ENCODE measurements around the gene PLCB2.

PLCB2 gene

DNA sequence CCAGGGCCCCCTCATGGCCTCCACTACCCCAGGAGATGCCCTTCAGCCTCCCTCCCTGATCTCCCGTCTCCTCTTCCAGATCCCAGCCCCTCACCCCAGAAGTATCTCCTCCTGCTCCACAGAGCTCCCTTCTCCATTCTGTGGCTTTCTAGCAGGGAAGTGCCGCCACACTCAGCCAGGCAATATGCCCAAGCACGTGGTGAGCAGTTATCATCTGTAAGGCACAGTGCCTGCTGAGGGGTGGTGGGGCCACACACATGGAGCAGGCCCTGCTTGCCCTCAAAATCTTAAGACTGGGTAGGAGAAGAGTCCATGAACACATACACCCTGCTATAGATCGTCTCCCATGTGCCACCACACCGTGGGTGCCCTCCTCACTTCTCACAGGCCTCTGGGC is 40.7 kb upstream of the PLCB2 start:
- H3K4me1 ChIP-seq (ENCODE audit: control insufficient read depth, insufficient read depth, low read length): no peaks in the 10 kb centered on the region
- no peaks in the 10 kb centered on the region for H3K36me3 ChIP-seq (ENCODE audit: control insufficient read depth in 2 of 2, insufficient read depth in 1 of 2, low read length in 2 of 2)
- CTCF ChIA-PET: interaction anchor here (0.6 kb wide), 1 partner anchor 18 kb away, joined by 3 read pairs; no protein-coding TSS in a partner anchor
- H3K9me3 ChIP-seq (ENCODE audit: control insufficient read depth, insufficient read depth, low read depth, low read length): no peaks in the 10 kb centered on the region
- no peak overlapping the region for H3K27ac ChIP-seq (ENCODE audit: extremely low read depth, low read depth, low read length)
- POLR2A ChIA-PET: no interaction called here
- H3K4me3 ChIP-seq (ENCODE audit: low read depth, low read length): no peak overlapping the region
- TF ChIP-seq, protein P1, sequence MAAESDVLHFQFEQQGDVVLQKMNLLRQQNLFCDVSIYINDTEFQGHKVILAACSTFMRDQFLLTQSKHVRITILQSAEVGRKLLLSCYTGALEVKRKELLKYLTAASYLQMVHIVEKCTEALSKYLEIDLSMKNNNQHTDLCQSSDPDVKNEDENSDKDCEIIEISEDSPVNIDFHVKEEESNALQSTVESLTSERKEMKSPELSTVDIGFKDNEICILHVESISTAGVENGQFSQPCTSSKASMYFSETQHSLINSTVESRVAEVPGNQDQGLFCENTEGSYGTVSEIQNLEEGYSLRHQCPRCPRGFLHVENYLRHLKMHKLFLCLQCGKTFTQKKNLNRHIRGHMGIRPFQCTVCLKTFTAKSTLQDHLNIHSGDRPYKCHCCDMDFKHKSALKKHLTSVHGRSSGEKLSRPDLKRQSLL (tag by site-specific recombination; IDR thresholded peaks at IDR 0.05): no peak
- TF ChIP-seq ZNF404 (tag by site-specific recombination; IDR thresholded peaks at IDR 0.05): no peak
- TF ChIP-seq ZNF112 (tag by site-specific recombination; IDR thresholded peaks at IDR 0.05): no peak
- no peak for TF ChIP-seq ZNF426 (tag by site-specific recombination; IDR thresholded peaks at IDR 0.05)
- TF ChIP-seq ZNF76 (tag by site-specific recombination; IDR thresholded peaks at IDR 0.05; ENCODE audit: borderline replicate concordance, low read depth): no peak
- TF ChIP-seq ZNF138 (tag by site-specific recombination; IDR thresholded peaks at IDR 0.05; ENCODE audit: borderline replicate concordance): no peak
- TF ChIP-seq, protein P2, sequence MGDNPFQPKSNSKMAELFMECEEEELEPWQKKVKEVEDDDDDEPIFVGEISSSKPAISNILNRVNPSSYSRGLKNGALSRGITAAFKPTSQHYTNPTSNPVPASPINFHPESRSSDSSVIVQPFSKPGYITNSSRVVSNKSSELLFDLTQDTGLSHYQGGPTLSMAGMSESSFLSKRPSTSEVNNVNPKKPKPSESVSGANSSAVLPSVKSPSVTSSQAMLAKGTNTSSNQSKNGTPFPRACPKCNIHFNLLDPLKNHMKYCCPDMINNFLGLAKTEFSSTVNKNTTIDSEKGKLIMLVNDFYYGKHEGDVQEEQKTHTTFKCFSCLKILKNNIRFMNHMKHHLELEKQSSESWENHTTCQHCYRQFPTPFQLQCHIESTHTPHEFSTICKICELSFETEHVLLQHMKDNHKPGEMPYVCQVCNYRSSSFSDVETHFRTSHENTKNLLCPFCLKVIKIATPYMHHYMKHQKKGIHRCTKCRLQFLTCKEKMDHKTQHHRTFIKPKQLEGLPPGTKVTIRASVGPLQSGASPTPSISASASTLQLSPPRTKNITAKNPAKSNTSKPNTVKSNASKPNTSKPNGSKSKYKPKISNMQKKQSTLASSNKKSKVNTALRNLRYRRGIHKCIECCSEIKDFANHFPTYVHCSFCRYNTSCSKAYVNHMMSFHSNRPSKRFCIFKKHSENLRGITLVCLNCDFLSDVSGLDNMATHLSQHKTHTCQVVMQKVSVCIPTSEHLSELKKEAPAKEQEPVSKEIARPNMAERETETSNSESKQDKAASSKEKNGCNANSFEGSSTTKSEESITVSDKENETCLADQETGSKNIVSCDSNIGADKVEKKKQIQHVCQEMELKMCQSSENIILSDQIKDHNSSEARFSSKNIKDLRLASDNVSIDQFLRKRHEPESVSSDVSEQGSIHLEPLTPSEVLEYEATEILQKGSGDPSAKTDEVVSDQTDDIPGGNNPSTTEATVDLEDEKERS (tag by site-specific recombination; IDR thresholded peaks at IDR 0.05): no peak
- no peak for TF ChIP-seq ZNF175 (tag by site-specific recombination; IDR thresholded peaks at IDR 0.05)
- no peak for TF ChIP-seq YY2 (tag by site-specific recombination; IDR thresholded peaks at IDR 0.05)

DNA sequence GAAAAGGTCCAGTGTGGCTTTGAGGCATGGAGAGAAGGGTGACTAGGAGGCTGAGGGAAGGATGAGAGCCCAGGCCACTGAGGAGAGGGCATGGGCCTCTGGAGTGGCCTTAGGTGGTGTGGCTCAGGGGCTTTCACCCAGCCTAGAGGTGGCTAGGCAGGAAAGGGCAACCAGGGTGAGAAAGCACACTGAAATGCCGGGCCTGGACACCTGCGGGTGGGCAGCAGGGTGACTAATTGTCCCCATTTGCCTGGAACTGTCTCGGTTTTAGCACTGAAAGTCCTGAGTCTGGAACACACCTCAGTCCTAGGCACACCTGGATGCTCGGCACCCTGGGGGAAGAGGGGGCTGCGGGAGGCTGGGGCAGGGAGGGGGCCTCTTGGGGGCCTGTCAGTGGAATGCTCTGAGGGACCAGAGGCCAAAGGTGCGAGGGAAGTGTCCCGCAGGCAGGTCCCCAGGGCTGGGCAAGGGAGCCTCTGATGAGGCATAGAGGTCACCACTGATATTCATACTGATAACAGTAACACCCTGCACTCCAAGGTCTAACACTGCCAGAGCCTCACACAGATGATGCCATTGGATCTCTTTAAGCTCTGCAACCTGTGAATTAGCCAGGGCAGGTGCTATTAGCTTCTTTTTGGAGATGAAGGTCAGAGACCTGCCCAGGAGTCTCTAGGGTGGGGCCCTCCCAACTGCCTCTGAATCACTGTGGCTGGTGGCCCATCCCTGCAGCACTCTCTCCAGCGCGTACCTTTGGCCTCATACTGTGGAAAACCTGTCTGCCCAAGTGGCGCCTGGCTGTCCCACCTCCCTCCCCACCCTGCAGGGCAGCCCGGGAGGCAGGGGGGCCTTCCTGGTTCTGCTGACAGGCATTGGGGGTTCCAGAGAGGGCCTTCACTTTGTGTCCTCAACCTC is 40.1 kb upstream of the PLCB2 start:
- Histone ChIP-seq H3K4me3 (ENCODE audit: low read depth, low read length) (no peak overlapping the region), H3K4me1 (ENCODE audit: control insufficient read depth, insufficient read depth, low read length) (no peaks in the 10 kb centered on the region), H3K36me3 (ENCODE audit: control insufficient read depth in 2 of 2, insufficient read depth in 1 of 2, low read length in 2 of 2) (no peaks in the 10 kb centered on the region), H3K27ac (ENCODE audit: extremely low read depth, low read depth, low read length) (no peak overlapping the region), H3K9me3 (ENCODE audit: control insufficient read depth, insufficient read depth, low read depth, low read length) (no peaks in the 10 kb centered on the region)
- POLR2A ChIA-PET: no interaction called here
- CTCF ChIA-PET: interaction anchor here (0.6 kb wide), 1 partner anchor 19 kb away, joined by 3 read pairs; no protein-coding TSS in a partner anchor
- TF ChIP-seq MEIS1 (CRISPR knock-in tag; IDR thresholded peaks at IDR 0.05; ENCODE audit: borderline replicate concordance) (no peak), PRDM1 (tag by site-specific recombination; IDR thresholded peaks at IDR 0.05) (no peak), ZNF350 (tag by site-specific recombination; IDR thresholded peaks at IDR 0.05) (no peak), ZNF600 (tag by site-specific recombination; IDR thresholded peaks at IDR 0.05) (no peak), ZNF529 (tag by site-specific recombination; IDR thresholded peaks at IDR 0.05; ENCODE audit: insufficient replicate concordance) (no peak), ZSCAN23 (tag by site-specific recombination; IDR thresholded peaks at IDR 0.05) (no peak), ZNF146 (tag by site-specific recombination; IDR thresholded peaks at IDR 0.05) (no peak), EGR2 (tag by site-specific recombination; IDR thresholded peaks at IDR 0.05; ENCODE audit: low read depth) (no peak), ZNF473 (tag by site-specific recombination; IDR thresholded peaks at IDR 0.05) (no peak), ZNF121 (tag by site-specific recombination; IDR thresholded peaks at IDR 0.05) (no peak), FEZF1 (tag by site-specific recombination; IDR thresholded peaks at IDR 0.05) (no peak), SETDB1 (IDR thresholded peaks at IDR 0.05; ENCODE audit: insufficient read length, low read length) (no peak), YY2 (tag by site-specific recombination; IDR thresholded peaks at IDR 0.05) (no peak), ZNF777 (tag by site-specific recombination; IDR thresholded peaks at IDR 0.05; ENCODE audit: borderline replicate concordance) (no peak), ZXDB (tag by site-specific recombination; IDR thresholded peaks at IDR 0.05) (no peak), ZEB2 (tag by site-specific recombination; IDR thresholded peaks at IDR 0.05) (no peak), MYNN (tag by site-specific recombination; IDR thresholded peaks at IDR 0.05; ENCODE audit: borderline replicate concordance) (no peak), SP3 (tag by site-specific recombination; IDR thresholded peaks at IDR 0.05) (no peak), ZNF184 (tag by site-specific recombination; IDR thresholded peaks at IDR 0.05) (no peak), ZNF624 (tag by site-specific recombination; IDR thresholded peaks at IDR 0.05) (no peak)
